Fibroblast of pulmonary artery (primary cell): Measurements from ENCODE around the gene MYH3.

Experiments used
- DNase-seq: peaks from one replicate; pipeline ENCODE4 v3.0.0-alpha.2; 2010; ENCODE audit warnings: low read depth
- H3K4me3 ChIP-seq: replicated peaks from 2 replicates; pipeline ENCODE4 v1.5.1; 2011; ENCODE audit warnings: low read depth, mild to moderate bottlenecking, control low read depth, low read length, moderate library complexity
- TF ChIP-seq, protein P1 (sequence below): IDR thresholded peaks from 2 replicates; pipeline ENCODE4 v1.5.1; 2011; ENCODE audit warnings: mild to moderate bottlenecking, control low read depth, low read length, inconsistent platforms; ENCODE audit errors: missing control alignments

Gene MYH3

DNA sequence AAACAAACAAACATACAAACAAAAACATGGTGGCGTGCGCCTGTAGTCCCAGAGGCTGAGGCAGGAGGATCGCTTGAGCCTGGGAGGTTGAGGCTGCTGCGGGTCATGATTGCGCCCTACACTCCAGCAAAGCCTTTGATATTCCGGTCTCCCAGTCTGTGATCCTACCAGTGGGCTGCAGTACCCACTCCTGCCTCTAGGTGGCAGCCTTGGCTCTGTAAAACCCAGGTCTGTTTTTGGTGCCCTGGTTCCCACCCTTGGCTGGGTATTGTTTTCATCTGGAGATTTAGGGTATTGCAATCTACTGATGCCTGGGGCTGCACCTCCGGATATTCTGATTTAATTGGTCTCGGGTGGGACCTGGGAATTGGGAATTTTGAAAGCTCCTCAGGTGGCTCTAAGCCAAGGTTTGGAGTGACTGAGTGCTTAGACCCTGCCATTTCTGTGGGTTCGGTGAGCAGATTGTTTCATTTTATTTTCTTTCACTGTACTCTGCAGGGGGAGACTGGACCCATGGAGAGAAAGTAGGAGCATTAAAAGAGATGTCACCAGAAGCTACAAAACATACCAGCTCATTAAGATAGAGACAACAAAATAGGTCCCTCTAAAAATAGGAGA lies 40.5 kb downstream of the MYH3 start:
- peak; percentile 83 for DNase-seq
- TF ChIP-seq, protein P1, sequence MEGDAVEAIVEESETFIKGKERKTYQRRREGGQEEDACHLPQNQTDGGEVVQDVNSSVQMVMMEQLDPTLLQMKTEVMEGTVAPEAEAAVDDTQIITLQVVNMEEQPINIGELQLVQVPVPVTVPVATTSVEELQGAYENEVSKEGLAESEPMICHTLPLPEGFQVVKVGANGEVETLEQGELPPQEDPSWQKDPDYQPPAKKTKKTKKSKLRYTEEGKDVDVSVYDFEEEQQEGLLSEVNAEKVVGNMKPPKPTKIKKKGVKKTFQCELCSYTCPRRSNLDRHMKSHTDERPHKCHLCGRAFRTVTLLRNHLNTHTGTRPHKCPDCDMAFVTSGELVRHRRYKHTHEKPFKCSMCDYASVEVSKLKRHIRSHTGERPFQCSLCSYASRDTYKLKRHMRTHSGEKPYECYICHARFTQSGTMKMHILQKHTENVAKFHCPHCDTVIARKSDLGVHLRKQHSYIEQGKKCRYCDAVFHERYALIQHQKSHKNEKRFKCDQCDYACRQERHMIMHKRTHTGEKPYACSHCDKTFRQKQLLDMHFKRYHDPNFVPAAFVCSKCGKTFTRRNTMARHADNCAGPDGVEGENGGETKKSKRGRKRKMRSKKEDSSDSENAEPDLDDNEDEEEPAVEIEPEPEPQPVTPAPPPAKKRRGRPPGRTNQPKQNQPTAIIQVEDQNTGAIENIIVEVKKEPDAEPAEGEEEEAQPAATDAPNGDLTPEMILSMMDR: peak; percentile 100
- H3K4me3 ChIP-seq: no peak overlapping the region

DNA sequence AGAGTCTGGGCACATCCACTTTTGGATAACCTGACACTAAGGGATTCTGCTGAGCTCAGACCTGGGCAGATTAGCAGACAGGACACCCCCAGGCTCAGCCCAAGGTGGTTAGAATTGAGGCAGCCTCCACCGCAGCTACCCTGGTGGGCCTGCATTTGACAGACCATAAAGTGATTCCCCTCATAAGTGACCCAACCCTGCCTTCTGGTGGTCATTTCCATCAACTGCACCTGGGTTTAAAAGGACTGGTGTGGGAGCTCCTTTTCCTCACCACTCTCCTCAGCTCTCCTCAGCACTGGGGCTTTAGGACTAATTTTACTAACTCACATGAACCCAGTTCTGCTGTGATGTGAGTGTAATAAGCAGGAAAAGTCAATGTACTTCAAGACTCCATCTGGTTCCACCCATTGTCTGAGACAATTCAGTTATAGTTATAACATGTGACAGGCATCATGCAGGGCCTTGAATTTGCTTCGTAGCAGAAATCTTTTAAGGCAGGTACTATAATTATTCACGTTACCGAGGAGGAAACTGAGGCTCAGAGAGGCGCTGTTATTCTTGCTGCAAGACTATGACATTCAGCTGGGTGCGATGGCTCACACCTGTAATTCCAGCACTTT lies 42.5 kb downstream of the MYH3 start:
- DNase-seq: peak; percentile 76
- no peak overlapping the region for H3K4me3 ChIP-seq
- TF ChIP-seq, protein P1: peak; percentile 89

DNA sequence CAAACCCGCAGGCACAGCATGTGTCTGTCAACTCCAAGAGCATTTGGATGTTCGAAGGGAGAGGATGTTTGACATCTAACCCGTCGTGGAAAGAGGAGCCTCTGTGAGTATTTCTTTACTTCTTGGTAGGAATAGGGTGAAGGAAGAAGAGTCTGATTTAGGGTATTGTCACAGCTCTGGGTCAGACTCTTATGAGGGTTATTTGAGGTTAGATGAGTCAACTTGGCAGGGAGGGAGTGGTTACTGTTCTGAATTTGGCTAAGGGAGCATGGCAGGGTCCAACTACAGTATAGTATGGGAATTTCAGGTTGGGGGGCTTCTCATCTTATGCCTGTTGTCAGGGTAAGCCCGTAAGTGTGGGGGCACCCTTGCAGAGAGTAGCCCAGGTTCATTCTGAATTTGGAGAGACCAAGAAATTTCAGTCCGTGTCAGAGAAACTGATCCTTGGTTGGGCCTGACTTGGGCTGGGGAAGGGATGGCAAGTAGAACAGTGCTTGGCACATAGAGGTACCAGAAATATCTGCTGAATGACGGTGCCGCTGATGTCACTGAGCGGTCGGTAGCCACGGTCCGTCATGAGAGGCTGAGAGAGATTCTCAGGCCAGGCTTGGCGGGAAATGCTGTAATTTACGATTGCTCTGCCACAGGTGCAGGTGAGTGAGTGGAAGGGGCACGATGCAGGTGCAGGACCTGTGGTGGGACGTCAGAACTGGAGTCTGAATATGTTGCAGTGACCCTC lies 43.2 kb downstream of the MYH3 start:
- no peak overlapping the region for H3K4me3 ChIP-seq
- DNase-seq: peak; percentile 17

DNA sequence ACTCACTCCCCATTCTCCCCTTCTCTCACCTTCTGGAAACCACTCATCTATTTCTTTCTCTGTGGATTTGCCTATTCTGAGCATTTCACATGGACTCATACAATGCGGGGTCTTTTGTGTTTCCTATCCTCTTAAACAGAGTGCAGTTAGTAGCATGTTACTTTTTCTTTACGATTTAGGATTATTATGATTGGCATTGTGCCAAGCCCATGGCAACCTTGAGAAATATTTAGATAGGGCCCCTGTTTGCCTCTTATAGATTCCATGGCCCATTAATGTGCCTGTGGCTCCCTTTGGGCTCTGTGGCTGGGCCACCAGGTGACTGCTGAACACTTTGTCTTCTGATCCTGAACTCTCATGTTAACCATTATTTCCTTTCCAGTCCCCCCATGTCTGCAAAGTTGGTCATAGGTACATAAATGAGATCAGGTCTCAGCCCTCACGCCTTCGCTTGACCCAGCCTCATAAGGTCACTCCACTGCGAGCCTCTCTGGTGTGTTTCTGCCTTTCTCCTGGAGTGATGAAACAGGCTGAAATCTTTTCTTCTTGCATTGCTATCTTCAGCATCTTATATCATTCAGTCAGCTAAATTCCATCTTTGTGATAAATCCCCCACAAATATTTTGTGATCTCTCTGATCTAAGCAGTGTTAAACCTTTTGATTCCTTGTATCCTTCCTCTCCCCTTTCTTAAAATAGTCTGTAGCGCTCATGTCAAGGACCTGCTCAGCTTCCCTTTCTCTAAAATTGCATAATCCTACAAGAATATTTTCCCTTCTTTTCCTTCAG lies 44.0 kb downstream of the MYH3 start:
- no peak overlapping the region for H3K4me3 ChIP-seq
- peak; percentile 6 for DNase-seq
- TF ChIP-seq, protein P1: no peak

More for the DNA sequence above, 43.2 kb downstream of the MYH3 start:
- TF ChIP-seq, protein P1: no peak

DNA sequence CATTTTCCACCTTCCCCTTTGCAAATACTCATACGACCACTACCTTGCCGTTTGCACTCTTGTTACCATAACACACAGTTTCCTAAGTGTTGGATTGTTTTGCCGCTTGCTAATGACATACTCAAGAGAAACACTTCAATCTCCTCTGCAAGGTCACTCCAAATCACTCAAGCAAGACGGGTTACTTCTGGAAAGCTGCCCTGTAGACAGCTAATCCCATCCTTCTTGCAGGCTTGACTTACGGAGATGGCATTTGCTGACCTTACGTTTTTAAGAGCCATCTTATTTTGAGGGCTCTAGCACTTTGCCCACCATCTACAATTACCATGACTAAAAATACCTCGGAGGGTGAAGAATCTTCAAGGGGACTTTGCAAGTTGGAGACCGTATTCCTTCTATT lies 46.2 kb downstream of the MYH3 start:
- DNase-seq: no peak
- TF ChIP-seq, protein P1: no peak
- no peak overlapping the region for H3K4me3 ChIP-seq

DNA sequence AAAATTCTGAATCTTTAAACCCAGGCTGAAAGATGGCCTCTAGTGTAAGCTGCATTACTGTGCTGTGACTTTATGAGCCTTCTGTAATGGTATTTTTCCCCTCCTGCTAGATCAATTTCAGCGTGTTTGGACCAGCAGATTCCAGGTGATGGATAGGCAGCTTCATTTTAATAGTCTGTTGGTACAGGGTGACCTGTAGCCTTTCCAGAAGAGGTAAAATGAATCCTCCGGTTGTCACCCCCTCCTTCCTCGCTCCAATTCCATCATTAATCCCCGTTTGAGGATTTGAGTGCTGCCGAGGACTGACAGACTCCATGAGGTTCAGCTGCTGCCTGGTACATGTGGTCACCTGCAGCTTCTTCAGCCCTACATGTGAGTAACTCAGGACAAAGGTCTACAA lies 48.9 kb downstream of the MYH3 start:
- TF ChIP-seq, protein P1: no peak
- no peak overlapping the region for H3K4me3 ChIP-seq
- DNase-seq: no peak
